GM18873 (cell line): ENCODE measurements around the gene ADAMTS14.

Experiments used
- ATAC-seq: cut with Tn5 transposase; IDR thresholded peaks from one replicate; pipeline ENCODE4 v1.9.1; 2021; ENCODE audit warnings: mild to moderate bottlenecking, moderate library complexity, moderate number of reproducible peaks; ENCODE audit not compliant: unreplicated experiment, low FRiP score

ADAMTS14 gene

GRCh38 chr10:70691611-70692010 is 19.3 kb downstream of the ADAMTS14 start:
- no peak for ATAC-seq

GRCh38 chr10:70692043-70692603 is 19.8 kb downstream of the ADAMTS14 start:
- no peak for ATAC-seq

- no peak for ATAC-seq
Observed at GRCh38 chr10:70693619-70694335, 21.5 kb downstream of the ADAMTS14 start.

- ATAC-seq = no peak
Observed at GRCh38 chr10:70694418-70695141, 22.3 kb downstream of the ADAMTS14 start.

GRCh38 chr10:70695241-70696030 is 23.1 kb downstream of the ADAMTS14 start:
- ATAC-seq = no peak

- no peak for ATAC-seq
Observed at GRCh38 chr10:70698211-70698610, 25.9 kb downstream of the ADAMTS14 start.

- no peak for ATAC-seq
Observed at GRCh38 chr10:70699063-70699658, 26.9 kb downstream of the ADAMTS14 start.

GRCh38 chr10:70699659-70700174 is 27.4 kb downstream of the ADAMTS14 start:
- no peak for ATAC-seq

- ATAC-seq = no peak
Observed at GRCh38 chr10:70702190-70702763, 30.0 kb downstream of the ADAMTS14 start.

GRCh38 chr10:70704211-70704610 is 31.9 kb downstream of the ADAMTS14 start:
- no peak for ATAC-seq

GRCh38 chr10:70705121-70705861 is 33.0 kb downstream of the ADAMTS14 start:
- no peak for ATAC-seq

GRCh38 chr10:70711177-70711576 is 38.9 kb downstream of the ADAMTS14 start:
- ATAC-seq = no peak

- ATAC-seq = no peak
Observed at GRCh38 chr10:70711911-70712310, 39.6 kb downstream of the ADAMTS14 start.

- no peak for ATAC-seq
Observed at GRCh38 chr10:70714245-70714644, 41.9 kb downstream of the ADAMTS14 start.

GRCh38 chr10:70714951-70715350 is 42.6 kb downstream of the ADAMTS14 start:
- no peak for ATAC-seq

- no peak for ATAC-seq
Observed at GRCh38 chr10:70715853-70716795, 43.8 kb downstream of the ADAMTS14 start.

GRCh38 chr10:70722820-70723424 is 50.6 kb downstream of the ADAMTS14 start:
- no peak for ATAC-seq

GRCh38 chr10:70723771-70724170 is 51.5 kb downstream of the ADAMTS14 start:
- no peak for ATAC-seq
